Jurkat, Clone E6-1 (cell line): ENCODE results near the gene TAP2. TPM values are rescaled to one million over a fixed set of nuclear protein-coding genes. Genes with fewer than 3 reads are reported as not detected.
A peak's percentile ranks its signal among the peaks of the same experiment; 100 is the strongest.
"Not testable (repeated sequence)": the region's sequence is repeated elsewhere in the genome, so short reads cannot be mapped to it uniquely, and the experiment has no call there.

Source experiments
- DNase-seq: peaks from one replicate; pipeline ENCODE4 v3.0.0-alpha.2; 2011; ENCODE audit warnings: low read depth, low spot score
- H3K4me3 ChIP-seq: 2 replicates; pipeline ENCODE4 v1.5.1; 2011; ENCODE audit warnings: mild to moderate bottlenecking, low read length, control low read depth, moderate library complexity
- polyA plus RNA-seq: library from polyadenylated mRNA; unstranded; fragments of >200 nt; gene quantifications from one replicate; pipeline ENCODE4 v1.2.1, GENCODE V29; 2012; ENCODE audit warnings: missing spikeins; ENCODE audit not compliant: insufficient read length, insufficient read depth

The TAP2 gene
- 54.7 TPM for polyA plus RNA-seq

- peak within 1 kb of the TSS; percentile 84 for H3K4me3 ChIP-seq
- peak; percentile 82 for DNase-seq
Observed at GRCh38 chr6:32838114-32838958, at the start of gene TAP2. Gene TAP2 (minus strand): TSS chr6:32838739. CDS start chr6:32838233, 506 bp downstream.

- H3K4me3 ChIP-seq = no peak overlapping the region
- DNase-seq = no peak
Observed at GRCh38 chr6:32887616-32888015, 49.1 kb upstream of the TAP2 start.

- no peak for DNase-seq
Observed at GRCh38 chr6:32886681-32887383, 48.3 kb upstream of the TAP2 start.

GRCh38 chr6:32885698-32886286, 47.3 kb upstream of the TAP2 start:
- no peak overlapping the region for H3K4me3 ChIP-seq

More at GRCh38 chr6:32886681-32887383, 48.3 kb upstream of the TAP2 start:
- no peak overlapping the region for H3K4me3 ChIP-seq

GRCh38 chr6:32883789-32884188, 45.2 kb upstream of the TAP2 start:
- no peak for DNase-seq
- H3K4me3 ChIP-seq = no peak overlapping the region

More at GRCh38 chr6:32885698-32886286, 47.3 kb upstream of the TAP2 start:
- DNase-seq = peak; percentile 80

GRCh38 chr6:32882879-32883250, 44.3 kb upstream of the TAP2 start:
- no peak overlapping the region for H3K4me3 ChIP-seq
- no peak for DNase-seq

GRCh38 chr6:32880962-32881361, 42.4 kb upstream of the TAP2 start:
- H3K4me3 ChIP-seq, DNase-seq: not testable (repeated sequence)

GRCh38 chr6:32879691-32880090, 41.2 kb upstream of the TAP2 start:
- DNase-seq = no peak
- H3K4me3 ChIP-seq = no peak overlapping the region

- H3K4me3 ChIP-seq = no peak overlapping the region
- no peak for DNase-seq
Observed at GRCh38 chr6:32876603-32877002, 38.1 kb upstream of the TAP2 start.

- not testable (repeated sequence) for DNase-seq, H3K4me3 ChIP-seq
Observed at GRCh38 chr6:32873947-32874346, 35.4 kb upstream of the TAP2 start.

- DNase-seq = peak; percentile 80
- no peak overlapping the region for H3K4me3 ChIP-seq
Observed at GRCh38 chr6:32868257-32868788, 29.8 kb upstream of the TAP2 start.

GRCh38 chr6:32867554-32868256, 29.2 kb upstream of the TAP2 start:
- H3K4me3 ChIP-seq = no peak overlapping the region
- no peak for DNase-seq

- no peak overlapping the region for H3K4me3 ChIP-seq
- DNase-seq = no peak
Observed at GRCh38 chr6:32867022-32867477, 28.5 kb upstream of the TAP2 start.

GRCh38 chr6:32865724-32866443, 27.3 kb upstream of the TAP2 start:
- DNase-seq = no peak
- no peak overlapping the region for H3K4me3 ChIP-seq

GRCh38 chr6:32862725-32863124, 24.2 kb upstream of the TAP2 start:
- no peak overlapping the region for H3K4me3 ChIP-seq
- DNase-seq = no peak

GRCh38 chr6:32860674-32861073, 22.1 kb upstream of the TAP2 start:
- no peak overlapping the region for H3K4me3 ChIP-seq
- no peak for DNase-seq

- H3K4me3 ChIP-seq = no peak overlapping the region
- DNase-seq = no peak
Observed at GRCh38 chr6:32858194-32858593, 19.7 kb upstream of the TAP2 start.

- DNase-seq = no peak
- no peak overlapping the region for H3K4me3 ChIP-seq
Observed at GRCh38 chr6:32857156-32857891, 18.8 kb upstream of the TAP2 start.
